CD8-positive, alpha-beta memory T cell (primary cell): ENCODE data around the gene STEAP3. TPM values are rescaled to one million over a fixed set of nuclear protein-coding genes. Genes with fewer than 3 reads are reported as not detected.

Source experiments
- CTCF ChIA-PET: fragments of 350-600 bp; sonication (Branson Sonifier 250); formaldehyde crosslinking; loops from one replicate; lab custom pipeline; 2021; ENCODE audit warnings: antibody characterized with exemption; lab: Charles Lee
- POLR2A ChIA-PET: fragments of 350-600 bp; sonication (Branson Sonifier 250); formaldehyde crosslinking; loops from one replicate; lab custom pipeline; 2021; ENCODE audit warnings: antibody characterized with exemption; lab: Charles Lee
- DNase-seq, 5 donors: peaks; one replicate each; pipeline versions ENCODE4 v3.0.0 to v3.0.0-alpha.2; 2020 to 2022; ENCODE audit warnings: mixed read lengths in 1 of 5
- H3K27ac ChIP-seq: one replicate; pipeline ENCODE4 v1.7.0; 2013; ENCODE audit warnings: low read depth, mild to moderate bottlenecking, low read length, moderate library complexity
- H3K27me3 ChIP-seq: 2 replicates; pipeline ENCODE4 v1.7.0; 2013; ENCODE audit warnings: low read length, mild to moderate bottlenecking; ENCODE audit not compliant: insufficient read depth, poor library complexity, severe bottlenecking
- H3K36me3 ChIP-seq: 2 replicates; pipeline ENCODE4 v1.7.0; 2013; ENCODE audit warnings: mild to moderate bottlenecking, low read length, moderate library complexity; ENCODE audit not compliant: insufficient read depth
- H3K4me1 ChIP-seq: 2 replicates; pipeline ENCODE4 v1.7.0; 2013; ENCODE audit warnings: mild to moderate bottlenecking, low read length, moderate library complexity; ENCODE audit not compliant: insufficient read depth
- H3K4me3 ChIP-seq: 2 replicates; pipeline ENCODE4 v1.7.0; 2013; ENCODE audit warnings: mild to moderate bottlenecking, low read length
- H3K9me3 ChIP-seq: 2 replicates; pipeline ENCODE4 v1.7.0; 2013; ENCODE audit warnings: mild to moderate bottlenecking, low read length
- H3K27ac Mint-ChIP-seq, 8 donors: one replicate each; pipeline ENCODE4 v1.8.0; 2020 to 2021; ENCODE audit warnings: mixed read lengths in 8 of 8, mild to moderate bottlenecking in 6 of 8, inconsistent platforms in 3 of 8, moderate library complexity in 3 of 8
- H3K27me3 Mint-ChIP-seq, 2 donors: one replicate each; pipeline ENCODE4 v1.8.0; 2020 to 2021; ENCODE audit warnings: mixed read lengths in 2 of 2, mild to moderate bottlenecking in 1 of 2, moderate library complexity in 1 of 2
- H3K36me3 Mint-ChIP-seq, 3 donors: one replicate each; pipeline ENCODE4 v1.8.0; 2020 to 2021; ENCODE audit warnings: mixed read lengths in 3 of 3, inconsistent platforms in 1 of 3, mild to moderate bottlenecking in 1 of 3
- H3K4me1 Mint-ChIP-seq, 3 donors: one replicate each; pipeline ENCODE4 v1.8.0; 2020 to 2021; ENCODE audit warnings: mixed read lengths in 3 of 3, inconsistent platforms in 1 of 3, mild to moderate bottlenecking in 1 of 3
- H3K4me3 Mint-ChIP-seq, 7 donors: one replicate each; pipeline ENCODE4 v1.8.0; 2020 to 2021; ENCODE audit warnings: mixed read lengths in 7 of 7, mild to moderate bottlenecking in 6 of 7, moderate library complexity in 4 of 7, inconsistent platforms in 2 of 7
- H3K9me3 Mint-ChIP-seq, 5 donors: one replicate each; pipeline ENCODE4 v1.8.0; 2020 to 2022; ENCODE audit warnings: mixed read lengths in 5 of 5, mild to moderate bottlenecking in 3 of 5, moderate library complexity in 2 of 5, inconsistent platforms in 1 of 5
- polyA plus RNA-seq: library from polyadenylated mRNA; unstranded; fragments of 300-500 nt; fragmentation: Illumina TruSeq; gene quantifications from one replicate; pipeline ENCODE4 v1.2.3, GENCODE V29; 2021
- total RNA-seq, 2 experiments: library from RNA; stranded (reverse); gene quantifications; one replicate each; pipeline ENCODE4 v1.2.3, GENCODE V29; 2021

STEAP3 gene
- total and polyA plus RNA-seq, 3 experiments from 2014 or later: 0.11 to 0.41 (median 0.22) TPM

- no peak overlapping the region for H3K4me3 Mint-ChIP-seq
- no peaks in the 10 kb centered on the region for H3K4me1 Mint-ChIP-seq
- Histone ChIP-seq H3K4me1 (no peaks in the 10 kb centered on the region), H3K27me3 (no peaks in the 10 kb centered on the region), H3K36me3 (no peaks in the 10 kb centered on the region), H3K9me3 (no peaks in the 10 kb centered on the region), H3K4me3 (no peak overlapping the region), H3K27ac (no peak overlapping the region)
- ChIA-PET CTCF (no interaction called here), POLR2A (no interaction called here)
- H3K36me3 Mint-ChIP-seq: no peaks in the 10 kb centered on the region
- DNase-seq: no peak
- H3K27me3 Mint-ChIP-seq: peaks cover 8% of the 10 kb centered on the region in 2 donors
- no peak overlapping the region for H3K27ac Mint-ChIP-seq
- H3K9me3 Mint-ChIP-seq: no peaks in the 10 kb centered on the region
Observed at GRCh38 chr2:119202610-119203310, 20.9 kb upstream of the STEAP3 start.

GRCh38 chr2:119204525-119204924, 19.1 kb upstream of the STEAP3 start:
- peaks cover 3 to 7% of the 10 kb centered on the region in 2 donors for H3K27me3 Mint-ChIP-seq

GRCh38 chr2:119205001-119205706, 18.5 kb upstream of the STEAP3 start:
- ChIA-PET CTCF (no interaction called here), POLR2A (no interaction called here)
- Histone ChIP-seq H3K27ac (no peak overlapping the region), H3K36me3 (no peaks in the 10 kb centered on the region), H3K9me3 (no peaks in the 10 kb centered on the region), H3K4me3 (no peak overlapping the region), H3K4me1 (no peaks in the 10 kb centered on the region), H3K27me3 (no peaks in the 10 kb centered on the region)
- no peaks in the 10 kb centered on the region for H3K36me3 Mint-ChIP-seq
- no peak overlapping the region for H3K27ac Mint-ChIP-seq
- no peak overlapping the region for H3K4me3 Mint-ChIP-seq
- H3K27me3 Mint-ChIP-seq: peaks cover 0 to 4% of the 10 kb centered on the region in 2 donors
- H3K9me3 Mint-ChIP-seq: no peaks in the 10 kb centered on the region
- DNase-seq: no peak
- no peaks in the 10 kb centered on the region for H3K4me1 Mint-ChIP-seq

More at GRCh38 chr2:119204525-119204924, 19.1 kb upstream of the STEAP3 start:
- Histone ChIP-seq H3K27ac (no peak overlapping the region), H3K27me3 (no peaks in the 10 kb centered on the region), H3K9me3 (no peaks in the 10 kb centered on the region), H3K36me3 (no peaks in the 10 kb centered on the region), H3K4me3 (no peak overlapping the region), H3K4me1 (no peaks in the 10 kb centered on the region)
- Mint-ChIP-seq H3K9me3 (no peaks in the 10 kb centered on the region), H3K4me3 (no peak overlapping the region), H3K4me1 (no peaks in the 10 kb centered on the region), H3K36me3 (no peaks in the 10 kb centered on the region), H3K27ac (no peak overlapping the region)
- POLR2A ChIA-PET: no interaction called here
- DNase-seq: no peak
- CTCF ChIA-PET: no interaction called here

DNA sequence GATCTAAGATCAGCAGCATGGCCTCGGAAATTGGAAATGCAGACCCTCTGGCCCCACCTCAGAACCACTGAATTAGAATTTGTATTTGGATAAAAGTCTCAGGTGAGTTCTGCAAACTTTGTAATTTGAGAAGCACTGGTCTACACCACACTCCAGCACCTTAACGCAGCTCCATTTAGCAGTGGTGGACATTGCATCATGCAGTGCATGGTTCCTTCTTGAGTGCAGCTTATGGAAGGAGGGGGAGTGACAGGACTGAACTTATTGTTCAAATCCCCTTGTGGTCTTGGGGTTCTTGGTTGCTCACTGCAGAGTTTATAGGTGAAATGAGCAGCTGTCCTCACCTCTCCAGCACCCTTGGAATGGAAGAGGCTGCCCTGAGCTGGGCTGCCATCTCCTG, 17.4 kb upstream of the STEAP3 start:
- DNase-seq: no peak
- Mint-ChIP-seq H3K9me3 (no peaks in the 10 kb centered on the region), H3K36me3 (no peaks in the 10 kb centered on the region), H3K27ac (no peak overlapping the region), H3K4me3 (no peak overlapping the region), H3K4me1 (no peaks in the 10 kb centered on the region), H3K27me3 (peaks cover 1 to 4% of the 10 kb centered on the region in 2 donors)
- ChIA-PET POLR2A (no interaction called here), CTCF (no interaction called here)
- Histone ChIP-seq H3K4me1 (no peaks in the 10 kb centered on the region), H3K27ac (no peak overlapping the region), H3K4me3 (no peak overlapping the region), H3K27me3 (no peaks in the 10 kb centered on the region), H3K36me3 (no peaks in the 10 kb centered on the region), H3K9me3 (no peaks in the 10 kb centered on the region)

DNA sequence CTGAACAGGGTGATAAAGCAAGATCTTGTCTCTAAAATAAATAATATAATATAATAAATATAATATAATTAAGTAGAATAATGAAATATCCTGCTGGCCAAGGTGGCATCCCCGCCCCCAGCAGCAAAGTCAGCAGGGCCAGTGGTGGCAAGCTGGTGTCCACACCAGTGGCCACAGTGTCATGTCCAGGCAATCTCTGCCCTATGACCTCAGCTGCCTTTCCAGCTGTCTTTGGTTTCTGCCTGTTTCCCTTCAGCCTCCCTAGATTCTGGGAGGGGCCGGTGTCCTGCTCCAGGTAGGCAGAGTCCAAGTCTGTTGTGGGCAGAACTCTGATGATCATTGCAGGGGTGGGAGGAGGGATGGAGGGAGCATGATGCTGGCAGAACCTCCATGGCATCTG, 16.2 kb upstream of the STEAP3 start:
- peaks cover 4 to 8% of the 10 kb centered on the region in 2 donors for H3K27me3 Mint-ChIP-seq
- no peak overlapping the region for H3K27ac Mint-ChIP-seq
- Histone ChIP-seq H3K9me3 (no peaks in the 10 kb centered on the region), H3K27ac (no peak overlapping the region), H3K27me3 (no peaks in the 10 kb centered on the region), H3K4me3 (no peak overlapping the region), H3K4me1 (no peaks in the 10 kb centered on the region), H3K36me3 (no peaks in the 10 kb centered on the region)
- no peak for DNase-seq
- H3K36me3 Mint-ChIP-seq: no peaks in the 10 kb centered on the region
- no peaks in the 10 kb centered on the region for H3K9me3 Mint-ChIP-seq
- CTCF ChIA-PET: no interaction called here
- POLR2A ChIA-PET: no interaction called here
- no peak overlapping the region for H3K4me3 Mint-ChIP-seq
- H3K4me1 Mint-ChIP-seq: no peaks in the 10 kb centered on the region

GRCh38 chr2:119208791-119209203, 14.8 kb upstream of the STEAP3 start:
- CTCF ChIA-PET: no interaction called here
- Mint-ChIP-seq H3K27ac (no peak overlapping the region), H3K36me3 (no peaks in the 10 kb centered on the region), H3K4me3 (no peak overlapping the region), H3K27me3 (peaks cover 4 to 8% of the 10 kb centered on the region in 2 donors), H3K9me3 (no peaks in the 10 kb centered on the region), H3K4me1 (no peaks in the 10 kb centered on the region)
- H3K4me1 ChIP-seq: no peaks in the 10 kb centered on the region
- DNase-seq: no peak
- H3K36me3 ChIP-seq: no peaks in the 10 kb centered on the region
- H3K27me3 ChIP-seq: no peaks in the 10 kb centered on the region
- no peak overlapping the region for H3K4me3 ChIP-seq
- POLR2A ChIA-PET: no interaction called here
- H3K27ac ChIP-seq: no peak overlapping the region
- no peaks in the 10 kb centered on the region for H3K9me3 ChIP-seq

DNA sequence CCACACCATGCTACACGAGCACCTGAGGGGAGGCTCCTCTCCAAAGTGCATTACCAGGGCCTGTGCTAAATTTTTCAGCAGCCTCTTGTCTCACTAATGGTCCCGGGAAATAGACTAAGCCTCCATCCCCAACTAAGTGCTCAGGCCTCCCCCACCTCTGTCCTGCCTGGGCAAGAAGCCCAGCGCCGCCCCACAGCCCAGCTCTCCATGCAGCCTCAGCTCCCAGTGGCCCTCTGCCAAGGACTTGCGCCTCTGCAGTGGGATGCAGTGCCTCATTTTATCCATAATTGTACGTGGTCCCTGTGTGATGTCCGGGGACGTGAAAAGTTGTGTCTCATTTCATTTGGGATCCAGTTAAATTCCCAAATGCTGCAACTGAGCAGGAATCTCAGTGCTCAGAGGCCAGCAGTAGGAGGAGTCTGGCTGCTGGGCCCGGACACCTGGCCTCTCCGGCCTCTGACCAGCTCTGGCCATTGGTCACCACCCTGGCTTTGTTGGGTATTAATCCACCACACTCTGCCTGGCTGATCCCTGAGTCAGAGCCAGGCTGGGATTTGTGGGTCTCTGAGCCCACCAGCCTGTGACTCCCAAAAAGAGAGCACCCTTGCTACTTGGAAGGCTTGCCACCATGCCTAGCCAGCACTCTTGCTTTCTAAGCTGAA, 11.4 kb upstream of the STEAP3 start:
- Histone ChIP-seq H3K27me3 (no peaks in the 10 kb centered on the region), H3K4me1 (no peaks in the 10 kb centered on the region), H3K36me3 (no peaks in the 10 kb centered on the region), H3K9me3 (no peaks in the 10 kb centered on the region), H3K27ac (no peak overlapping the region), H3K4me3 (no peak overlapping the region)
- Mint-ChIP-seq H3K36me3 (no peaks in the 10 kb centered on the region), H3K27ac (no peak overlapping the region), H3K27me3 (peaks cover 6 to 9% of the 10 kb centered on the region in 2 donors), H3K4me3 (no peak overlapping the region), H3K9me3 (no peaks in the 10 kb centered on the region), H3K4me1 (no peaks in the 10 kb centered on the region)
- ChIA-PET POLR2A (no interaction called here), CTCF (no interaction called here)
- DNase-seq: no peak

DNA sequence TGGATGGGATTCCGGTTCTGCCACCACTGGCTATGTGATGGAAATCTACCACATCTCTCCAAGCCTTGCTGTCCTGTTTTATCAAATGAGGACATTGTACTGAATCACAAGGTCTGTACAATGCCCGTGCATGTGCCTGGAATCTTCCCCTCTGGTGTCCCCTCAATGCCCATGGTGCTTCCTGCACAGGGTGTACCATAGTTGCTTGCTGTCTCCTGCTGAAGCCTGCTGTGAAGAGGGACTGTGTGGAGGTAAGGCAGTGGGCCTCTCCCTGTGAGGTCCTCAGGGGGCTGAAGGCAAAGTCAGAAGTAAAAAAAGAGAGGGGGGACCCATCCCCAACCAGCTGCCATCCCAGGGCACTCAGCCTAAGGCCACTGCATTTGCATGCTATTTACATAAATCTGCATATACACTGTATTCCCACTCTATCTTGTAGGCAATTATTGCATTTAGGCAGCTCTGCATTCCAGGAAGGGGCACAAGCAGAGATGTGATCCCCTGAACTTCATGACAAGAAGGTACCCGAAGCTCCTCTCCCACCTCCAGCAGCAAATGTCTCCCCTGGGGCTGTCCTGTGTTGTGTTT, 9.1 kb upstream of the STEAP3 start:
- no peaks in the 10 kb centered on the region for H3K36me3 Mint-ChIP-seq
- H3K4me1 ChIP-seq: no peaks in the 10 kb centered on the region
- ChIA-PET POLR2A (no interaction called here), CTCF (no interaction called here)
- no peak for DNase-seq
- no peaks in the 10 kb centered on the region for H3K9me3 ChIP-seq
- no peaks in the 10 kb centered on the region for H3K4me1 Mint-ChIP-seq
- no peaks in the 10 kb centered on the region for H3K36me3 ChIP-seq
- H3K27ac ChIP-seq: no peak overlapping the region
- no peak overlapping the region for H3K4me3 ChIP-seq
- no peak overlapping the region for H3K4me3 Mint-ChIP-seq
- no peaks in the 10 kb centered on the region for H3K9me3 Mint-ChIP-seq
- H3K27me3 Mint-ChIP-seq: peaks cover 8 to 27% of the 10 kb centered on the region in 2 donors
- H3K27ac Mint-ChIP-seq: no peak overlapping the region
- H3K27me3 ChIP-seq: no peaks in the 10 kb centered on the region
